ENCODE results near the gene BUD13. TPM values are rescaled to one million over a fixed set of nuclear protein-coding genes. Genes with fewer than 3 reads are reported as not detected.

The BUD13 gene
- total RNA-seq, 1 donor = 14.5 TPM

- Histone ChIP-seq H3K36me3 (ENCODE audit: insufficient read depth, low read length) (peaks cover 38% of the 10 kb centered on the region), H3K4me1 (ENCODE audit: insufficient read depth, low read length) (peaks cover 39% of the 10 kb centered on the region), H2AFZ (ENCODE audit: low read length) (peak within 1 kb of the TSS; percentile 97), H4K20me1 (ENCODE audit: insufficient read depth, low read length) (no peaks in the 10 kb centered on the region), H3K27ac (ENCODE audit: low read depth, low read length) (peak within 1 kb of the TSS; percentile 97), H3K4me3 (ENCODE audit: insufficient read depth, low read length) (peak within 1 kb of the TSS; percentile 92), H3K27me3 (ENCODE audit: insufficient read depth, low read length) (no peaks in the 10 kb centered on the region), H3K9me3 (ENCODE audit: low read depth, low read length) (no peaks in the 10 kb centered on the region), H3K4me2 (ENCODE audit: insufficient read depth, low read length) (peak within 1 kb of the TSS; percentile 93), H3K79me2 (ENCODE audit: insufficient read depth, low read length) (peaks cover 39% of the 10 kb centered on the region)
- DNase-seq (ENCODE audit: insufficient read length, low spot score, missing footprints) = peak; percentile 98
- TF ChIP-seq CTCF (IDR thresholded peaks at IDR 0.05; ENCODE audit: extremely low read depth, low read depth, low read length) = no peak
These were observed 15.1 kb upstream of the BUD13 start, which contains the start of gene ZPR1 for GRCh38 chr11:116787786-116788486. Gene ZPR1, minus strand, starts transcription at chr11:116788023. Its CDS starts 33 bp downstream, at chr11:116787990.

- Histone ChIP-seq H2AFZ (ENCODE audit: low read length) (peak overlapping the region; percentile 28), H3K4me1 (ENCODE audit: insufficient read depth, low read length) (peaks cover 39% of the 10 kb centered on the region), H3K79me2 (ENCODE audit: insufficient read depth, low read length) (peaks cover 39% of the 10 kb centered on the region), H3K4me3 (ENCODE audit: insufficient read depth, low read length) (peak overlapping the region; percentile 92), H3K27me3 (ENCODE audit: insufficient read depth, low read length) (no peaks in the 10 kb centered on the region), H4K20me1 (ENCODE audit: insufficient read depth, low read length) (no peaks in the 10 kb centered on the region), H3K4me2 (ENCODE audit: insufficient read depth, low read length) (peak overlapping the region; percentile 93), H3K27ac (ENCODE audit: low read depth, low read length) (peak overlapping the region; percentile 97), H3K9me3 (ENCODE audit: low read depth, low read length) (no peaks in the 10 kb centered on the region), H3K36me3 (ENCODE audit: insufficient read depth, low read length) (peaks cover 43% of the 10 kb centered on the region)
- peak; percentile 38 for DNase-seq (ENCODE audit: insufficient read length, low spot score, missing footprints)
- no peak for TF ChIP-seq CTCF (IDR thresholded peaks at IDR 0.05; ENCODE audit: extremely low read depth, low read depth, low read length)
These were observed 14.6 kb upstream of the BUD13 start for GRCh38 chr11:116787436-116787785.

GRCh38 chr11:116786966-116787365 is 14.2 kb upstream of the BUD13 start:
- Histone ChIP-seq H3K79me2 (ENCODE audit: insufficient read depth, low read length) (peaks cover 42% of the 10 kb centered on the region), H4K20me1 (ENCODE audit: insufficient read depth, low read length) (no peaks in the 10 kb centered on the region), H3K4me1 (ENCODE audit: insufficient read depth, low read length) (peaks cover 36% of the 10 kb centered on the region), H3K36me3 (ENCODE audit: insufficient read depth, low read length) (peaks cover 47% of the 10 kb centered on the region), H3K27ac (ENCODE audit: low read depth, low read length) (peak overlapping the region; percentile 97), H3K4me2 (ENCODE audit: insufficient read depth, low read length) (peak overlapping the region; percentile 93), H2AFZ (ENCODE audit: low read length) (peak overlapping the region; percentile 28), H3K9me3 (ENCODE audit: low read depth, low read length) (no peaks in the 10 kb centered on the region), H3K27me3 (ENCODE audit: insufficient read depth, low read length) (no peaks in the 10 kb centered on the region), H3K4me3 (ENCODE audit: insufficient read depth, low read length) (peak overlapping the region; percentile 92)
- DNase-seq (ENCODE audit: insufficient read length, low spot score, missing footprints) = no peak
- TF ChIP-seq CTCF (IDR thresholded peaks at IDR 0.05; ENCODE audit: extremely low read depth, low read depth, low read length) = no peak

GRCh38 chr11:116786326-116786725 is 13.5 kb upstream of the BUD13 start:
- peaks cover 31% of the 10 kb centered on the region for H3K4me1 ChIP-seq (ENCODE audit: insufficient read depth, low read length)
- no peaks in the 10 kb centered on the region for H3K27me3 ChIP-seq (ENCODE audit: insufficient read depth, low read length)
- H3K4me2 ChIP-seq (ENCODE audit: insufficient read depth, low read length) = peak overlapping the region; percentile 93
- no peak for DNase-seq (ENCODE audit: insufficient read length, low spot score, missing footprints)
- H3K4me3 ChIP-seq (ENCODE audit: insufficient read depth, low read length) = peak overlapping the region; percentile 92
- peak overlapping the region; percentile 97 for H3K27ac ChIP-seq (ENCODE audit: low read depth, low read length)
- H2AFZ ChIP-seq (ENCODE audit: low read length) = no peak overlapping the region
- no peak for TF ChIP-seq CTCF (IDR thresholded peaks at IDR 0.05; ENCODE audit: extremely low read depth, low read depth, low read length)
- H3K36me3 ChIP-seq (ENCODE audit: insufficient read depth, low read length) = peaks cover 54% of the 10 kb centered on the region
- H4K20me1 ChIP-seq (ENCODE audit: insufficient read depth, low read length) = no peaks in the 10 kb centered on the region
- peaks cover 44% of the 10 kb centered on the region for H3K79me2 ChIP-seq (ENCODE audit: insufficient read depth, low read length)
- no peaks in the 10 kb centered on the region for H3K9me3 ChIP-seq (ENCODE audit: low read depth, low read length)

Data from osteoblast (primary cell).